Stomach (tissue), 4 donors: ENCODE data around the gene VIPR2.

Experiments used
- CTCF ChIP-seq, 7 experiments: fragments of 450-650 bp in 4 of 7; fragments of 200-600 bp in 3 of 7; sonication (generic) in 3 of 7; IDR thresholded peaks; one replicate each; pipeline ENCODE4 v1.5.1; 2016 to 2019; ENCODE audit warnings: antibody characterized with exemption in 7 of 7, control low read depth in 2 of 7, mild to moderate bottlenecking in 1 of 7
- POLR2AphosphoS5 ChIP-seq, 3 donors: sonication (generic); formaldehyde crosslinking; IDR thresholded peaks; one replicate each; pipeline ENCODE4 v1.6.1; 2016; ENCODE audit warnings: antibody characterized with exemption in 3 of 3

GRCh38 chr7:159169391-159169790 is 24.7 kb upstream of the VIPR2 start:
- TF ChIP-seq POLR2AphosphoS5 (IDR thresholded peaks at IDR 0.05) (no peak), CTCF (IDR thresholded peaks at IDR 0.05) (no peak)
